UCSD-AML1 (cell line): Measurements from ENCODE around the gene NFATC2.

Experiments used
- DNase-seq: peaks from one replicate; lab custom pipeline; 2025; ENCODE audit not compliant: unreplicated experiment; lab: John Stamatoyannopoulos, UW

NFATC2 gene

GRCh38 chr20:51417250-51418136 is 125.0 kb downstream of the NFATC2 start:
- DNase-seq = peak; percentile 50

- DNase-seq = no peak
Observed at GRCh38 chr20:51416532-51417249, 125.8 kb downstream of the NFATC2 start.

- no peak for DNase-seq
Observed at GRCh38 chr20:51413857-51414256, 128.7 kb downstream of the NFATC2 start.

GRCh38 chr20:51412951-51413481 is 129.5 kb downstream of the NFATC2 start:
- DNase-seq = no peak

GRCh38 chr20:51412333-51412871 is 130.1 kb downstream of the NFATC2 start:
- peak; percentile 58 for DNase-seq

- DNase-seq = no peak
Observed at GRCh38 chr20:51411870-51412269, 130.6 kb downstream of the NFATC2 start.

- DNase-seq = no peak
Observed at GRCh38 chr20:51410586-51411325, 131.8 kb downstream of the NFATC2 start.

- no peak for DNase-seq
Observed at GRCh38 chr20:51409192-51409880, 133.2 kb downstream of the NFATC2 start.

- DNase-seq = no peak
Observed at GRCh38 chr20:51404297-51405060, 138.0 kb downstream of the NFATC2 start.

GRCh38 chr20:51403466-51404220 is 138.9 kb downstream of the NFATC2 start:
- DNase-seq = no peak

GRCh38 chr20:51402201-51402600 is 140.3 kb downstream of the NFATC2 start:
- peak; percentile 28 for DNase-seq

- no peak for DNase-seq
Observed at GRCh38 chr20:51401496-51401895, 141.0 kb downstream of the NFATC2 start.

GRCh38 chr20:51400051-51400926 is 142.2 kb downstream of the NFATC2 start:
- DNase-seq = no peak

- no peak for DNase-seq
Observed at GRCh38 chr20:51399006-51399890, 143.3 kb downstream of the NFATC2 start.

- DNase-seq = no peak
Observed at GRCh38 chr20:51398552-51398951, 144.0 kb downstream of the NFATC2 start.

- DNase-seq = no peak
Observed at GRCh38 chr20:51398083-51398482, 144.4 kb downstream of the NFATC2 start.

GRCh38 chr20:51397137-51397536 is 145.4 kb downstream of the NFATC2 start:
- DNase-seq = no peak
